GM12865 (cell line): ENCODE results near the gene NDUFA8.

Experiments
- DNase-seq: peaks from one replicate; pipeline ENCODE4 v3.0.0; 2010; ENCODE audit warnings: low read depth
- H3K4me3 ChIP-seq: 2 replicates; pipeline ENCODE4 v1.5.1; 2011; ENCODE audit warnings: mild to moderate bottlenecking, low read depth, low read length, control low read depth
- CTCF ChIP-seq: IDR thresholded peaks from 2 replicates; pipeline ENCODE4 v1.5.1; 2011; ENCODE audit warnings: low read length, control low read depth, low read depth, inconsistent platforms; ENCODE audit not compliant: insufficient read depth; ENCODE audit errors: missing control alignments

The NDUFA8 gene

GRCh38 chr9:122095010-122095767, 64.4 kb downstream of the NDUFA8 start:
- TF ChIP-seq CTCF, result peak; percentile 74
- DNase-seq, result peak; percentile 67
- H3K4me3 ChIP-seq, result no peak overlapping the region
